Body of pancreas (tissue), 4 donors: ENCODE measurements around the gene LRRC19.

ENCODE experiments used
- CTCF ChIP-seq, 7 experiments: fragments of 450-650 bp in 4 of 7; fragments of 200-600 bp in 3 of 7; sonication (generic) in 3 of 7; IDR thresholded peaks; one replicate each; pipeline ENCODE4 v1.5.1; 2016 to 2019; ENCODE audit warnings: antibody characterized with exemption in 7 of 7
- POLR2A ChIP-seq, 3 donors: fragments of 450-650 bp; IDR thresholded peaks; one replicate each; pipeline ENCODE4 v1.6.1; 2016; ENCODE audit warnings: antibody characterized with exemption in 3 of 3, mild to moderate bottlenecking in 2 of 3

- TF ChIP-seq CTCF (IDR thresholded peaks at IDR 0.05) (no peak), POLR2A (IDR thresholded peaks at IDR 0.05) (no peak)
Measured at GRCh38 chr9:26956860-26957233, 48.6 kb downstream of the LRRC19 start.
